Measurements from ENCODE around the gene RYR2. TPM values are rescaled to one million over a fixed set of nuclear protein-coding genes. Genes with fewer than 3 reads are reported as not detected.

Gene RYR2
- total and polyA plus RNA-seq, 2 donors (not counting 1 experiment from before 2014, with no cell fraction given), result not detected

- no peak overlapping the region for H3K27ac ChIP-seq (ENCODE audit: low read length in 2 of 2)
- intact Hi-C loops (cut with micrococcal nuclease), result no loop called here
- TF ChIP-seq EZH2 (IDR thresholded peaks at IDR 0.05; ENCODE audit: borderline replicate concordance, insufficient read depth, low read depth, low read length, poor library complexity, severe bottlenecking) (no peak), CTCF (IDR thresholded peaks at IDR 0.05) (no peak)
- Mint-ChIP-seq H3K27ac (no peak overlapping the region), H3K4me3 (no peak overlapping the region), H3K9me3 (ENCODE audit: insufficient read depth) (no peaks in the 10 kb centered on the region), H3K27me3 (no peaks in the 10 kb centered on the region), H3K4me1 (no peaks in the 10 kb centered on the region)
- ChIA-PET POLR2A (no interaction called here), CTCF (interaction anchor here (0.9 to 1.2 kb wide), 3 partner anchors 9 to 19 kb away, joined by 3 read pairs; no protein-coding TSS in a partner anchor)
- H2AFZ ChIP-seq (ENCODE audit: insufficient read depth, low read depth, low read length, poor library complexity, severe bottlenecking), result no peak overlapping the region
- H3K4me1 ChIP-seq (ENCODE audit: control insufficient read depth in 2 of 2, insufficient read depth in 2 of 2, low read length in 2 of 2), result no peaks in the 10 kb centered on the region
- no peaks in the 10 kb centered on the region for H3K36me3 ChIP-seq (replicated peaks in 1 of 2; ENCODE audit: control extremely low read depth in 1 of 2, control insufficient read depth in 1 of 2, extremely low read depth in 1 of 2, insufficient read depth in 2 of 2, low read length in 1 of 2)
- ATAC-seq (ENCODE audit: low read depth) (no peak), DNase-seq (no peak)
- no peak overlapping the region for H3K9ac ChIP-seq (ENCODE audit: low read length)
- H4K20me1 ChIP-seq (ENCODE audit: control insufficient read depth, insufficient read depth, low read length, poor library complexity, severe bottlenecking), result no peaks in the 10 kb centered on the region
- no peaks in the 10 kb centered on the region for H3K9me3 ChIP-seq (ENCODE audit: control extremely low read depth in 1 of 3, control insufficient read depth in 2 of 3, insufficient read depth in 1 of 3, low read length in 2 of 3)
- H3K4me3 ChIP-seq (ENCODE audit: control extremely low read depth in 1 of 5, extremely low read depth in 1 of 5, insufficient read depth in 1 of 5, low read depth in 2 of 5, low read length in 4 of 5), result no peak overlapping the region
- H3K27me3 ChIP-seq (replicated peaks in 1 of 4; ENCODE audit: control extremely low read depth in 1 of 4, control insufficient read depth in 3 of 4, insufficient read depth in 4 of 4, low read length in 3 of 4), result no peaks in the 10 kb centered on the region
- H3K4me2 ChIP-seq (replicated peaks; ENCODE audit: low read depth, low read length, poor library complexity, severe bottlenecking), result no peak overlapping the region
- no peaks in the 10 kb centered on the region for H3K79me2 ChIP-seq (ENCODE audit: control insufficient read depth, insufficient read depth, low read length)
- WGBS (ENCODE audit: insufficient coverage), result 73% methylated on average over 3 of the region's 5 CpGs
These were observed 500.8 kb downstream of the RYR2 start for GRCh38 chr1:237542525-237543418.

GRCh38 chr1:237553078-237553477, 511.1 kb downstream of the RYR2 start:
- H3K4me3 Mint-ChIP-seq, result no peak overlapping the region
- CTCF ChIA-PET, result interaction anchor here (2.8 kb wide), 1 partner anchor 10 kb away, joined by 9 read pairs; no protein-coding TSS in a partner anchor
- H3K9me3 Mint-ChIP-seq (ENCODE audit: insufficient read depth), result no peaks in the 10 kb centered on the region

More at GRCh38 chr1:237553078-237553477, 511.1 kb downstream of the RYR2 start:
- ATAC-seq (ENCODE audit: low read depth) (no peak), DNase-seq (no peak)
- Histone ChIP-seq H3K4me3 (ENCODE audit: control extremely low read depth in 1 of 5, extremely low read depth in 1 of 5, insufficient read depth in 1 of 5, low read depth in 2 of 5, low read length in 4 of 5) (no peak overlapping the region), H4K20me1 (ENCODE audit: control insufficient read depth, insufficient read depth, low read length, poor library complexity, severe bottlenecking) (no peaks in the 10 kb centered on the region), H3K9me3 (ENCODE audit: control extremely low read depth in 1 of 3, control insufficient read depth in 2 of 3, insufficient read depth in 1 of 3, low read length in 2 of 3) (no peaks in the 10 kb centered on the region), H3K4me2 (replicated peaks; ENCODE audit: low read depth, low read length, poor library complexity, severe bottlenecking) (no peak overlapping the region), H3K36me3 (replicated peaks in 1 of 2; ENCODE audit: control extremely low read depth in 1 of 2, control insufficient read depth in 1 of 2, extremely low read depth in 1 of 2, insufficient read depth in 2 of 2, low read length in 1 of 2) (no peaks in the 10 kb centered on the region), H3K27me3 (replicated peaks in 1 of 4; ENCODE audit: control extremely low read depth in 1 of 4, control insufficient read depth in 3 of 4, insufficient read depth in 4 of 4, low read length in 3 of 4) (no peaks in the 10 kb centered on the region), H3K27ac (ENCODE audit: low read length in 2 of 2) (no peak overlapping the region), H3K9ac (ENCODE audit: low read length) (no peak overlapping the region), H3K4me1 (ENCODE audit: control insufficient read depth in 2 of 2, insufficient read depth in 2 of 2, low read length in 2 of 2) (no peaks in the 10 kb centered on the region), H3K79me2 (ENCODE audit: control insufficient read depth, insufficient read depth, low read length) (no peaks in the 10 kb centered on the region), H2AFZ (ENCODE audit: insufficient read depth, low read depth, low read length, poor library complexity, severe bottlenecking) (no peak overlapping the region)
- POLR2A ChIA-PET, result no interaction called here
- TF ChIP-seq EZH2 (IDR thresholded peaks at IDR 0.05; ENCODE audit: borderline replicate concordance, insufficient read depth, low read depth, low read length, poor library complexity, severe bottlenecking) (no peak), CTCF (IDR thresholded peaks at IDR 0.05) (no peak)
- no CpG with 5 or more reads among the region's 1 CpG for WGBS (ENCODE audit: insufficient coverage)
- intact Hi-C loops (cut with micrococcal nuclease), result no loop called here
- Mint-ChIP-seq H3K27me3 (no peaks in the 10 kb centered on the region), H3K27ac (no peak overlapping the region), H3K4me1 (no peaks in the 10 kb centered on the region)
